Nasal cavity respiratory epithelium epithelial cell of viscerocranial mucosa (primary cell): ENCODE results near the gene CALHM3. TPM values are rescaled to one million over a fixed set of nuclear protein-coding genes. Genes with fewer than 3 reads are reported as not detected.

ENCODE experiments used
- total RNA-seq: library from RNA; depleted of rRNA; stranded (reverse); fragments of >200 nt; gene quantifications from 2 replicates; pipeline ENCODE4 v1.2.3, GENCODE V29; 2014

The CALHM3 gene, protein sequence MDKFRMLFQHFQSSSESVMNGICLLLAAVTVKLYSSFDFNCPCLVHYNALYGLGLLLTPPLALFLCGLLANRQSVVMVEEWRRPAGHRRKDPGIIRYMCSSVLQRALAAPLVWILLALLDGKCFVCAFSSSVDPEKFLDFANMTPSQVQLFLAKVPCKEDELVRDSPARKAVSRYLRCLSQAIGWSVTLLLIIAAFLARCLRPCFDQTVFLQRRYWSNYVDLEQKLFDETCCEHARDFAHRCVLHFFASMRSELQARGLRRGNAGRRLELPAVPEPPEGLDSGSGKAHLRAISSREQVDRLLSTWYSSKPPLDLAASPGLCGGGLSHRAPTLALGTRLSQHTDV
- not detected in 2 replicates for total RNA-seq

DNA sequence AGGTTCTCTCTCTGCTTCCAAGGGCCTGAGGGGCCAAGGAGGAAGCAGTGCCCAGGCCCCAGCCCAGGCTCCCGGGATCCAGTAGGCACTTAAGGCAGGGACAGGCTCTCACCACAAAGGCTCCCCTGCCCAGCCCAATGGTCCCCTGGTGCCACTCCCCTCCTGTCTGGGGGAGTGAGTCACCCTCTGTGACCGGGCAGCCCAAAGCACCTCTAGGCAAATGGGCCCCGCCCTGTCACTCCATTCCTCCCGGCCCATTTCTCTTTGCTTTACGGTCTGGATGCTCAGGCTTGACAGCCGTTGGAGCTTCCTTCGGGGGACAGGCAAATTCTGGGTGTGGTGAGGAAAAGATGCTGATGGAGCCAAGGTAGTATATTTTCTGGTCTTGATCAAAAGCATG lies at the start of gene CALHM3:
TSS of gene CALHM3 (minus strand) at position 106 of the 400 bp plus-strand sequence. CDS start 208 bp downstream, outside the sequence.

DNA sequence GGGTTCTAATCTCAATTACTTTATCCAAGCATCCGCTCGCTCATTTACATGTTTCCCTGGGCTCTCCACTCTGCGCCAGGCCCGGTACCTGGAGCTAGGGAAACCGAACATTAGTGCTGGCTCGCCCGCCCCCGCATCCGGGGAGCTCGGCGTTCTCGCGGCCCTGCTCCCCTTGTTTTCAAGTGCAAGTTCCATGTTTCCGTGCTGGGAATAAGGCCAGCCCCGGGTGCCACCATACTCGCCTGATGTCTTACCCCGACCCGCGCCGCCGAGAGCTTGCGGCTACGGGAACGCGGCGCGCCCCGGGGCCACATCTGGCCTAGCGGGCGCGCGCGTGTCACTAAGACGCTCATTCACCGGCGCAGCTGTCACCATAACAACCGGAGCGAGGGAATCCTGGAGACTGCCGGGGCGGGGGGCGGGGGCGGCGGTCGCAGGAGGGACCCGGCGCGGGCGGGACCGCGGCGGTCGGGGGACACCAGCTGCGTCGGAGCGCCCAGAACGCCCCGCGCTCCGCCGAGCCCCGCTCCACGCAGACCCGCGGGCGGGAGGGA lies 14.4 kb upstream of the CALHM3 start, which contains the start of gene NEURL1:
TSS of gene NEURL1 (plus strand) at position 344 of the 554 bp plus-strand sequence. CDS start 683 bp downstream, outside the sequence.

DNA sequence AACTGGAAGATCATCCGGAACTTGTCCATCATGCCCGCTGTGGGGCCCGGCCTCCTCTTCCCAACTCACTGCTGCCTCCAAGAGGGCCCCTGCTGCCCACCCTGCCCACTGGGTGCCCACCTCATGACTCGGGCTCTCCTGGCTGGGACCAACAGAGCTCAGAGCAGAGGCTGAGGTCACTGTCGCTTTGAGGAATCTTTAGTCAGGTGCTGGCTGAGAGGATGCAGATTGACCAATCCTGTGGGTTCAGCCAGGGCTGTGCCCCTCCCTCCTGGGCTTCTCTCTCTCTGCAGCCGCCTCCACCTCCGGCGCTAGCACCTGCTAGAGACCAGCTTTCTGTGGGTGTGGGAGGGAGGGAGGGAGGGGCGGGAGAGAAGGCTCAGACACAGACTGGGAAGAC lies 20.3 kb downstream of the CALHM3 start, which contains the start of gene CALHM1:
TSS of gene CALHM1 (minus strand) at position 181 of the 400 bp plus-strand sequence. CDS start at position 32, 149 bp downstream.

DNA sequence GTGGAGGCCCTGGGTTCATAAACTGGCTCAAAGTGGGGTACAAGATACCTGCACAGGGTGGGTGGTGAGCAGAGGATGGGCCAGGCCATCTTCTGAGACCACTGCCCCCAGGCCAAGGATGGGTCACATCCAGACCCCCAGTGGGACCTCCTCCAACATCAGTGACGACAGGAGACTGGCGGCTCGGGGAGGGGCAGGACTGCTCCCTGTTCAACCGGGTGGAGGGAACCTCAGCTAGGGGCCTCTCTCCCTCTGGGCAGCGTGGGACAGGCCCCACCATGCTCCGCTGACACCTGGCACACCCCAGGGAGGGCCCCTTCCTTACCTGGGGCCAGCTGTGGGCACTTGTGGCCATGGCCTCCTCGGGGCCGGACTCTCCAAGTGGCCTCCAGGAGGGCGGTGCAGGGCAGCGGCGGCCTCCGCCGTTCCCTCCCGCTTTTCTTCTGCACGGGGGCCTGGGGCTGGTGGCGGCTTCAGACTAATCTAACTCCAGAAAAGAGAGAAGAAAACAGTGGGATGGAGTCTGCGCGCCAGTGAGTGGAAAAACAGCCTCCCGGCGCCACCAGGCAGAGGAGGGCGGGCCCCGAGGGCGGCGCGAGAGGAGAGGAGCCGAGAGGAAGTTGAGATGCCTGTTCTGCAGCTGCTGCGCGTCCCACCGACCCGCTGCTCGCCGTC lies 27.1 kb downstream of the CALHM3 start, which contains the start of gene CALHM2:
TSS of gene CALHM2 (minus strand) at position 540 of the 675 bp plus-strand sequence. CDS start 2,429 bp downstream, outside the sequence.

Other genes with a start within 250 kb of the CALHM3 start
- gene RPEL1, start 233.4 kb downstream of the CALHM3 start, total RNA-seq: under 0.01 and 0.14 TPM in 2 replicates
- 0.07 and 0.34 TPM in 2 replicates for gene INA, start 202.1 kb downstream of the CALHM3 start, total RNA-seq
- 13.5 and 16.4 TPM in 2 replicates for gene PCGF6, start 128.1 kb downstream of the CALHM3 start, total RNA-seq
- gene TAF5, start 111.3 kb downstream of the CALHM3 start, total RNA-seq: 5.0 and 6.2 TPM in 2 replicates
- 96.7 and 130 TPM in 2 replicates for gene ATP5MK, start 82.8 kb downstream of the CALHM3 start, total RNA-seq
- 68.7 and 86.9 TPM in 2 replicates for gene PDCD11, start 82.6 kb downstream of the CALHM3 start, total RNA-seq
- under 0.01 and 1.3 TPM in 2 replicates for gene CALHM2, start 26.9 kb downstream of the CALHM3 start, total RNA-seq
- not detected in 2 replicates for gene CALHM1, start 20.3 kb downstream of the CALHM3 start, total RNA-seq
- 1.6 and 2.7 TPM in 2 replicates for gene NEURL1, start 14.5 kb upstream of the CALHM3 start, total RNA-seq